Fibroblast of lung (primary cell): ENCODE results near the gene EFHC1. TPM values are rescaled to one million over a fixed set of nuclear protein-coding genes. Genes with fewer than 3 reads are reported as not detected.

Experiments used
- DNase-seq, 2 donors: peaks; one replicate each; pipeline versions ENCODE4 v3.0.0 to v3.0.0-alpha.2; 2010; ENCODE audit warnings: low read depth in 2 of 2
- H2AFZ ChIP-seq: 2 replicates; pipeline ENCODE4 v1.5.1; 2012; ENCODE audit warnings: low read length, control low read depth, inconsistent platforms
- H3K27ac ChIP-seq: 2 replicates; pipeline ENCODE4 v1.5.1; 2011; ENCODE audit warnings: low read length, control low read depth; ENCODE audit not compliant: insufficient read depth
- H3K27me3 ChIP-seq: 2 replicates; pipeline ENCODE4 v1.5.1; 2011; ENCODE audit warnings: mild to moderate bottlenecking, low read length; ENCODE audit not compliant: control insufficient read depth, insufficient read depth
- H3K36me3 ChIP-seq: 2 replicates; pipeline ENCODE4 v1.5.1; 2011; ENCODE audit warnings: low read length; ENCODE audit not compliant: control insufficient read depth, insufficient read depth
- H3K4me1 ChIP-seq: 2 replicates; pipeline ENCODE4 v1.5.1; 2011; ENCODE audit warnings: low read length; ENCODE audit not compliant: control insufficient read depth, insufficient read depth; ENCODE audit errors: extremely low read depth
- H3K4me2 ChIP-seq: 2 replicates; pipeline ENCODE4 v1.5.1; 2011; ENCODE audit warnings: low read length, control low read depth; ENCODE audit not compliant: insufficient read depth; ENCODE audit errors: extremely low read depth
- H3K4me3 ChIP-seq, 4 experiments: fragments of 200-600 bp in 1 of 4; sonication (generic) in 1 of 4; replicated peaks in 1 of 4; 2 replicates each; pipeline ENCODE4 v1.5.1; 2011 to 2016; ENCODE audit warnings: low read length in 4 of 4, low read depth in 3 of 4, mild to moderate bottlenecking in 3 of 4, control low read depth in 2 of 4, inconsistent platforms in 1 of 4, mixed read lengths in 1 of 4; ENCODE audit not compliant: insufficient read depth in 1 of 4; ENCODE audit errors: control extremely low read depth in 1 of 4
- H3K79me2 ChIP-seq: 2 replicates; pipeline ENCODE4 v1.5.1; 2012; ENCODE audit warnings: mild to moderate bottlenecking, low read length, inconsistent platforms; ENCODE audit not compliant: control insufficient read depth, insufficient read depth
- H3K9ac ChIP-seq: 2 replicates; pipeline ENCODE4 v1.5.1; 2011; ENCODE audit warnings: mild to moderate bottlenecking, low read length, control low read depth; ENCODE audit not compliant: insufficient read depth
- H3K9me3 ChIP-seq: 2 replicates; pipeline ENCODE4 v1.5.1; 2012; ENCODE audit warnings: low read depth, low read length; ENCODE audit not compliant: control insufficient read depth, insufficient read depth
- H4K20me1 ChIP-seq: 2 replicates; pipeline ENCODE4 v1.5.1; 2011; ENCODE audit warnings: low read length; ENCODE audit not compliant: control insufficient read depth, insufficient read depth; ENCODE audit errors: extremely low read depth
- CTCF ChIP-seq, 2 donors: IDR thresholded peaks in 1 of 2; conservative IDR thresholded peaks in 1 of 2; 1 replicate in 1 of 2; 2 replicates in 1 of 2; pipeline ENCODE4 v1.5.1; 2011 to 2012; ENCODE audit warnings: low read length in 2 of 2, control low read depth in 1 of 2, inconsistent platforms in 1 of 2, low read depth in 1 of 2, mild to moderate bottlenecking in 1 of 2
- EZH2 ChIP-seq: IDR thresholded peaks from 2 replicates; pipeline ENCODE4 v1.5.1; 2012; ENCODE audit warnings: low read length, control low read depth, mild to moderate bottlenecking; ENCODE audit errors: missing control alignments
- polyA plus RNA-seq, 2 donors: library from polyadenylated mRNA; depleted of rRNA in 1 of 2; stranded (reverse) in 1 of 2; unstranded in 1 of 2; fragments of >200 nt; gene quantifications; 2 replicates each; pipeline ENCODE4 v1.2.1, GENCODE V29; 2011 to 2012; ENCODE audit warnings: missing spikeins in 1 of 2
- total RNA-seq: library from RNA; depleted of rRNA; stranded (reverse); fragments of >200 nt; gene quantifications from 2 replicates; pipeline ENCODE4 v1.2.1, GENCODE V29; 2014

The EFHC1 gene
- total and polyA plus RNA-seq, 2 donors (not counting 1 experiment from before 2014, with no cell fraction given), result 29.4 to 32.9 TPM

GRCh38 chr6:52505726-52506409, 85.7 kb downstream of the EFHC1 start:
- H4K20me1 ChIP-seq, result no peaks in the 10 kb centered on the region
- TF ChIP-seq EZH2, result no peak
- no peak overlapping the region for H3K4me3 ChIP-seq
- no peak overlapping the region for H3K27ac ChIP-seq
- no peaks in the 10 kb centered on the region for H3K9me3 ChIP-seq
- H2AFZ ChIP-seq, result no peak overlapping the region
- peaks cover 61% of the 10 kb centered on the region for H3K36me3 ChIP-seq
- no peak for DNase-seq
- H3K4me1 ChIP-seq, result peaks cover 43% of the 10 kb centered on the region
- peaks cover 14% of the 10 kb centered on the region for H3K79me2 ChIP-seq
- H3K4me2 ChIP-seq, result no peak overlapping the region
- H3K9ac ChIP-seq, result no peak overlapping the region
- no peaks in the 10 kb centered on the region for H3K27me3 ChIP-seq

GRCh38 chr6:52506476-52506875, 86.3 kb downstream of the EFHC1 start:
- Histone ChIP-seq H3K4me1 (peaks cover 46% of the 10 kb centered on the region), H3K9ac (no peak overlapping the region), H3K79me2 (peaks cover 14% of the 10 kb centered on the region), H3K27ac (no peak overlapping the region), H3K4me3 (no peak overlapping the region), H3K4me2 (no peak overlapping the region), H4K20me1 (no peaks in the 10 kb centered on the region), H3K9me3 (no peaks in the 10 kb centered on the region), H3K27me3 (no peaks in the 10 kb centered on the region), H2AFZ (no peak overlapping the region), H3K36me3 (peaks cover 63% of the 10 kb centered on the region)
- TF ChIP-seq EZH2, result no peak
- TF ChIP-seq CTCF (conservative IDR thresholded peaks at IDR 0.05 in 1 of 2, IDR thresholded peaks at IDR 0.05 in 1 of 2; ENCODE audit: low read depth in 1 of 2, low read length in 2 of 2), result no peak
- DNase-seq, result no peak

- H2AFZ ChIP-seq, result no peak overlapping the region
- peaks cover 14% of the 10 kb centered on the region for H3K79me2 ChIP-seq
- H3K4me3 ChIP-seq, result no peak overlapping the region
- H3K4me2 ChIP-seq, result no peak overlapping the region
- no peaks in the 10 kb centered on the region for H3K9me3 ChIP-seq
- H3K4me1 ChIP-seq, result peaks cover 57% of the 10 kb centered on the region
- no peaks in the 10 kb centered on the region for H4K20me1 ChIP-seq
- no peak overlapping the region for H3K9ac ChIP-seq
- peaks cover 52% of the 10 kb centered on the region for H3K36me3 ChIP-seq
- TF ChIP-seq EZH2 (no peak), CTCF (conservative IDR thresholded peaks at IDR 0.05 in 1 of 2, IDR thresholded peaks at IDR 0.05 in 1 of 2; ENCODE audit: low read depth in 1 of 2, low read length in 2 of 2) (no peak)
- H3K27ac ChIP-seq, result peak overlapping the region; percentile 17
- DNase-seq, result peak; percentile 76 to 87
- no peaks in the 10 kb centered on the region for H3K27me3 ChIP-seq
These were observed 87.6 kb downstream of the EFHC1 start for GRCh38 chr6:52507557-52508260.
